GM19351 (cell line): ENCODE results near the gene ARPC1B.
"Not testable (repeated sequence)": the region's sequence is repeated elsewhere in the genome, so short reads cannot be mapped to it uniquely, and the experiment has no call there.

Experiments
- ATAC-seq: cut with Tn5 transposase; IDR thresholded peaks from one replicate; pipeline ENCODE4 v1.9.1; 2021; ENCODE audit warnings: mild to moderate bottlenecking, moderate library complexity; ENCODE audit not compliant: unreplicated experiment

ARPC1B gene

DNA sequence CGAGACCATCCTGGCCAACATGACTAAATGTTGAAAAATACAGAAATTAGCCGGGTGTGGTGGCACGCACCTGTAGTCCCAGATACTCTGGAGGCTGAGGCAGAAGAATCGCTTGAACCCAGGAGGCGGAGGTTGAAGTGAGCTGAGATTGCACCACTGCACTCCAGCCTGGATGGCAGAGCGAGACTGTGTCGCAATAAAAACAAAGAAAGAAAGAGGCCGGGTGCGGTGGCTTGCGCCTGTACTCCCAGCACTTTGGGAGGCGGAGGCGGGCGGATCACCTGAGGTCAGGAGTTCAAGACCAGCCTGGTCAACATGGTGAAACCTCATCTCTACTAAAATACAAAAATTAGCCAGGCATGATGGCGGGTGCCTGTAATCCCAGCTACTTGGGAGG lies 12.7 kb downstream of the ARPC1B start:
- ATAC-seq, result not testable (repeated sequence)

DNA sequence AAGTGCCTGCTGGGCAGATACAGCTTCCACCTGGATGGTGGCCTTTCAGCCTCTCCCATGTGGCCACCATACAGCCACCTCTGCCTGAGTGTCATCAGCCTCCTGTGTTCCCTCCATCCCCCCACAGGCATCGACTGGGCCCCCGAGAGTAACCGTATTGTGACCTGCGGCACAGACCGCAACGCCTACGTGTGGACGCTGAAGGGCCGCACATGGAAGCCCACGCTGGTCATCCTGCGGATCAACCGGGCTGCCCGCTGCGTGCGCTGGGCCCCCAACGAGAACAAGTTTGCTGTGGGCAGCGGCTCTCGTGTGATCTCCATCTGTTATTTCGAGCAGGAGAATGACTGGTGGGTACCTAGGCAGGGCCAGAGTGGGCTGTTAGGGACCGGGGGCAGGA lies 13.4 kb downstream of the ARPC1B start:
- no peak for ATAC-seq

DNA sequence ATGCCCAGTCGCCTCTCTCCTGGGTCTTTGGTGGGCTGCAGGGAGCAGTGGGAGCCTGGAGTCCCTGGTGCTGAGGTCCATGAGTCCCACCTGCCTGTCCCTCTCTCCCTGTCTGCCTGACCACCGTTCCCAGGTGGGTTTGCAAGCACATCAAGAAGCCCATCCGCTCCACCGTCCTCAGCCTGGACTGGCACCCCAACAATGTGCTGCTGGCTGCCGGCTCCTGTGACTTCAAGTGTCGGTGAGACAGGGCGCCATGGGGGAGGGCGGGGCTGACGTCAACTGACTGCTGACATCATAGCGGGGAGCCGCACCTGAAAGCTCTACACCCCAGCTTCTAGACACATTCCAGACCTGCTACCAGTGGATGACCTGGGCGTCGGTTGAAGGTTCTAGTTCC lies 15.2 kb downstream of the ARPC1B start:
- no peak for ATAC-seq

DNA sequence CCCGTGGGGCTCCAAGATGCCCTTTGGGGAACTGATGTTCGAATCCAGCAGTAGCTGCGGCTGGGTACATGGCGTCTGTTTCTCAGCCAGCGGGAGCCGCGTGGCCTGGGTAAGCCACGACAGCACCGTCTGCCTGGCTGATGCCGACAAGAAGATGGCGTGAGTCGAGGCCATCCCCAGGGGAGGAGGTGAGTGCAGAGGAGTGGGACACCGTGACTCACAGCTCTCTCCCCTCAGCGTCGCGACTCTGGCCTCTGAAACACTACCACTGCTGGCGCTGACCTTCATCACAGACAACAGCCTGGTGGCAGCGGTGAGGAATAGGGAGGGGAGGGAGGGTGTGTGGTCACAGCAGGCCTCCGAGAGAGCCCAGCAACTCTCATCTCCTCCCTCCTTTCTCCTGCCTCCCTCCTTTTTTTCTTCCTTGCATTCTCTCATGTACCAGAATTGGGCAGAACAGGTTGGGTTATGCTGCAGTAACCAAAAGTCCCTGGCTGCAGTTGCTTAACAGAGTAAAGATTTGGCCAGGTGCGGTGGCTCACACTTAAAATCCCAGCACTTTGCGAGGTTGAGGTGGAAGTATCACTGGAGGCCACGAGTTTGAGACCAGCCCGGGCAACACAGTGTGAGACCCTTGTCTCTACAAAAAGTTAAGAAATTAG lies 16.5 kb downstream of the ARPC1B start:
- no peak for ATAC-seq

DNA sequence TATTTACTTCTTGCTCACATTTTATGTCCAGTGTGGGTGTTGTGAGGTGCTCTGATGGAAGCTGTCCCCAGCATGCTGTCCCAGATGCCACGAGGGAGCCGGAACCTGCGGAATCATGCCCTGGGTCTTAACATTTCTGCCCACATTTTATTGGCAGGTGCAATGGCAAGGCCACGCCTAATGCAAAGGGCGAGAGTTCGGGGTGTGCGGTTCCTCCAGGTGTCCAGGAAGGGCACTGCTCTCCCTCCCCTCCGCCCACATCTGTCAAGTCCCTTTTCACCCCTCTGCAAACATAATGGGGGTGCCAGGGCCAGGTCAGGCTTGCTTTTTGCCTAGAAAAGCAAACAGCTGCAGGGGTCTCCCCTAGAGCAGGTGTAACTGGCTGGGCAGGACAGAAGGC lies 17.5 kb downstream of the ARPC1B start:
- ATAC-seq, result no peak

DNA sequence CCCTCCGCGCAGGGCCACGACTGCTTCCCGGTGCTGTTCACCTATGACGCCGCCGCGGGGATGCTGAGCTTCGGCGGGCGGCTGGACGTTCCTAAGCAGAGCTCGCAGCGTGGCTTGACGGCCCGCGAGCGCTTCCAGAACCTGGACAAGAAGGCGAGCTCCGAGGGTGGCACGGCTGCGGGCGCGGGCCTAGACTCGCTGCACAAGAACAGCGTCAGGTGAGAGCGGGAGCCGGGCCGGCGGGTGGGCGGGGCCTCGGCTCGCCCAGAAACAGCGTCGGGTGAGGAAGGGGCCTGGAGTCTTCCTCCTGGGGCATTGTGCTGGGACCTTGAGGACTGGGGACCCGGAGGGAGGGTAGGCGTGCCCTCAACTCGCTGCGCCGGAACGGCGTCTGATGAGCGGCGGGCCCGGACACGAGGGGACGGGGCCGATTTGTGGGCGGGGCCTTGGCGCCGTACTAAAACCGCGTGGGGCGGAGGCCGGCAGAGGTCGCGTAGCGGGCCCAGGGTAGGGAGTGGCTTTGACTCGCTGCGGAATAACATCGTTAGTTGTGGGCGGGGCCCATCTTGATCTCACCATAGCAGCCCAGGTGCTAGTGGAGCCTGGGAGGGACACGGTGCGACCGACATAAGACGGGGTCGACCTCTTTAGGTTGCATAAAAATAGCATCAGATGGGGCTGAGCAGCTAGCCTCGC lies 18.3 kb downstream of the ARPC1B start:
- ATAC-seq, result peak; percentile 82

DNA sequence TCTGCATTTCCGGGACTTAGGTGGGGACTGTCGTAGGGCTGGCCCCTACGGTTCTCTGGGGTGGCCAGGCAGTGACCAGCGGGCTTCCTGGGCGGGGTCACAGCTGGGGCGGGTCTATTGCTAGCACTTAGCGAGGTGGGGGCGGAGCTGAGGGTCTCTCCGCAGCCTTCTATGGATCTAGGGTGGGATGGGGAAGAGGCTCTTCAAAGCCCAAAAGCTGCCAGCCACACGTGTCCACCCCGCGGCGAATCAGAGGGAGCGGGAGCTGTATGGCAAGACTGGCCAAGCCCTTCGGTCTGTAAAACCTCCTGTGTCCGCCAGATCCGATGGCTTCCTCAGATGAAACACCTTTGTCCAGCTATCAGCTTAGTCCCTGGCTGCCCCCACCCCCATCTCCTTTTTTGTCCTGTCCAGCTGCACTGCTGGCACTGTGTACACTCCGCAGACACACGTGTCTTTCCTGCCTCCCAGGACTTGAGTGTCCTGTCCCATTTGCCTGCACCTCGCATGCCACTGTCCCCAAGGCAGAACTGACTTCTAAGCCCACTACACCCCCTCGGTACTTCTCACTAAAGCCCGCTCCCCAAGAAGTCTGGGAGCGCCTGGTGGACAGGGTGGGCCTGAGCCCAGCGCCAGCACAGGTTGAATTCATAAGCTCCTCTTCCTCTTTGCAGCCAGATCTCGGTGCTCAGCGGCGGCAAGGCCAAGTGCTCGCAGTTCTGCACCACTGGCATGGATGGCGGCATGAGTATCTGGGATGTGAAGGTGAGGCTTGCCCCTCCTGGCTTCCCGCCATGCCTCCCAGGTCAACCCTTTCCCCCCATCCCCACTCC lies 19.0 kb downstream of the ARPC1B start:
- no peak for ATAC-seq

DNA sequence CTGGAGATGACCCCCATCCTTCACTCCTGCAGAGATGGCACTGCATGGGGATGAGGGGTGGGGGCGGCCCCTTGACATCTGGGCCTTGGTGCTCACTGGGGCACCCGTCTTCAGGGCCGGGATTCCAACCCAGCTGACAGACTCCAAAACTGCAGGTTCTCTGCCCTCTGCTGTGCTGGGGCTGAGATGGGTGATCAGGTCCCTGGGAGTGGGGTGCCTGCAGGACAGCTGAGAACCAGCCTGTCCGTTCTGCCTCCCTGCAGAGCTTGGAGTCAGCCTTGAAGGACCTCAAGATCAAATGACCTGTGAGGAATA lies 19.6 kb downstream of the ARPC1B start:
- ATAC-seq, result no peak

DNA sequence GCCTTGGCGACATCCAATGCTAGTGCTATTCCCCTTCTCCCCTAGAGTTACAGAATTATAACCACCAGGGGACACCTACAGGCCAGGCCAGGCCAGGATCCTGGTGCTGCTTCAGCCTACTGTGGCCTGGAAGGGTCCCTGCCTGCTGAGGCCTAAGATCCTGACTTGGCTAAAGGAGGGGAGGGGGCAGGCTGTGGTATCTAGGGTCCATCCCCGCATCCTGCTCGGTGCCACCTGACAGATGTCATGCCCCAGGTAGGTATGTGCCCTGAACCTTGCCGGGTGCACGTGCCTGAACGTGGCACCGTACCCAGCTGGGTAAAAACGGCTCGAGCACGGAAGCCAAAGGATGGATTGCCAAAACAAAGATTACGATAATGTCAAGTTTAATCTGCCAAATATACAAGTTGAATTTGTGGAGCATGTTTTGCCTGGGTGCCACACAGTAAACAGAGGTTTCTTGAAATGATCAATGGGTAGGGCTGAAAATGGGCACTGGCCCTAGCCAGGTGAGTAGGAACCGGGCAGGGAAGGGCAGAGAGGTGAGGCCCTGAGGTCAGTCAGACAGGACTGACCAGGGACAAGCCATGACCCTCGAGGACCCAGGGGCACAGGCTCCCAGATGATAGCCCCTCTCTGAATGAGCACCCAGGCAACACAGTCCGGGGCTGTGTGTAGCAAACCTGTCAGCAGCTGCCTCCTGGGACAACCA lies 21.2 kb downstream of the ARPC1B start:
- ATAC-seq, result no peak

DNA sequence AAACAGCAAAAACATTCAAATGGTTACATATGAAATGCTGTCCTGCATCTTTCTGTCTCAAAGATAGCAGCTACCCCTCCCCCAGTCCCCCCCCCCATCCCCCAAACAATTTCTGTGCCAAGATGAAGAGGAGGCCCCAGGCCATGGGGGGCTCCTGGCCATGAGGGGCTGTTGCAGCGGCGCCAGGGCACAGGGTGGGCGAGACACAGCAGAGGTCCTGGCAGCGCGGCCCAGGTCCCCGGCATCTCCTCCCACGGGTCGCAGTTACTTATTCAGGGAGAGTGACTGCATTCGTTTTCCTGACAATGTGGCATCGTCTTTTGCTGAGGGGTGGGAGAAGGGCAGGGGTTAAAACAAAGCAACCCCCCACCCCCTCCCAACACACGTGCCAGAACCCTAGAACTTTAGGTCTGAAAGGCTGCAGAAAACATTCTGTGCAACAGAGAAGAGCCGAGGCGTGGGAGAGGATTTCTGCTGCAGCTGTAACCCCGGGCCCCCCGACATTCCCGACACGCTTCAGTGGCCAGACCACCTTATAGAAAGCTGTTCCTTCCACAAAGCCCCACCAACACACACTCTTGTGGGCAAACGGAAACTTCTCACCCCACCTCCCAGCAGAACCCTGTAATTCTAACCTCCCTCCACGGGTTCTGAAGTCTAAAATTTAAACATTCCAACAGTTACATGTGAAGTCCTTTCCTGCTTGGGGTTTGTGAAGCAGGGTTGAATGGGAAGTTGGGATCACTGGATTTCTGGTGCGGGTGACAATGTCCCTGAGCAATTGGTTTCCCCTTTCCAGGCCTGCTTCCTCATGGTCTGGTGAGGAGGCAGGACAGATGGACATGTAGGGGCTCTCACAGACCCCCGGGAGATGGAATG lies 22.1 kb downstream of the ARPC1B start:
- no peak for ATAC-seq

DNA sequence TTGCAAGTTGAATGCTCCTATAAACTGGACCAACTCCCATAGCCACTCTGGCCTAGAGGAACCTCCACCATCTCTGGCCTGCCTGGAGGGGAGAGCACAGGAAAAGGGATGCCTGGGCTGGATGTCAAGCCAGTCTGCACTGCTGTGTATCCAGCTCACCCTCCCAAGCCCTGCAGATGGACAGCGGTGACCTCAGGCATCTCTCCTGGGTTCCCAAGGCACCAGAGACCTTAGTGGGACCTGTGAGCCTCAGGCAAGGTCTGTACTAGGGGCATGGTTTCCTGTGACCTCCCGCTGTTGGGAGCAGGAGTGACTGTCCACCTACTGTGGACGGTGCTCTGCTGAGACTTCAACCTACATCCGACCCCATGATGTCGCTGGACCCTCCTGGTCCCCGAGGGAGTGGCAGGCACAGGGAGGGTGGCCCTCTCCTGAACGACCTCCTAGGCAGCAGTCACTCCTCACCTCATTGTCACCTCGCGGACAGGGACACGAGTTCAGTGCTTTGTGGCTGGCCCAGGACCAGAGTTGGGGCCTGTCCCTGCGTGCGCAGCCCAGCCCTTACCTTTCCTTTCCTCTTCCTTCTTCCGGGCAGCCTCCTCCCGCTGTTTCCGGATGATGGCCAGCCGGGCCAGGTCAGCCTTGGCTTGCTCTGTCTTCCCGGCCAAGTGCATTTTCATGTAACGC lies 22.9 kb downstream of the ARPC1B start:
- ATAC-seq, result no peak

DNA sequence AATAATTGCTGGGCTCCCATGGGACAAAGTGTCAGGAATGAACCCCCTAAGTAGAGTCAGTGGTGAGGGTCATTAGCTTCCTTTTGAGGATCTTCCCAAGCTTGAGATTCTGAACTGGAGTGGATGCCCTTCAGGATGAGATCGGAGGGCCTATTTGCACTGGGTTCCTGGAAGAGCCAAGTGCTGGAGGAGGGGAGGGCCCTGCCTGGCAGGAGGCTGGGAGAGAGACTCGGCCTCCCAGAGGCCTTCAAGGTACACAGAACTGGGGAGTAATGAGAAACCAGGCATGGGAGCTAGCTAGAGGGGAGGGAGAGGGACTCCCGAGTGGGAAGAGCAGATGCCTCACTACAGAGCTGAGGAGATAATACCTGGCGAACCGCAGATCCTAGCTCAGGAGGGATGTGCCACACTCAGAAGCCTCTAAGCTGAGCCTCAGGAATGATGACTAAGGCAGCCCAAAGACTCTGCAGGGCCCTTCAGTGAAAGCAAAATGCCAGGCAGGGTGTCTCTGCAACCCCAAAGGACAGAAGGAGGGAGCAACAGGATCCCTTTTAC lies 24.4 kb downstream of the ARPC1B start:
- no peak for ATAC-seq

DNA sequence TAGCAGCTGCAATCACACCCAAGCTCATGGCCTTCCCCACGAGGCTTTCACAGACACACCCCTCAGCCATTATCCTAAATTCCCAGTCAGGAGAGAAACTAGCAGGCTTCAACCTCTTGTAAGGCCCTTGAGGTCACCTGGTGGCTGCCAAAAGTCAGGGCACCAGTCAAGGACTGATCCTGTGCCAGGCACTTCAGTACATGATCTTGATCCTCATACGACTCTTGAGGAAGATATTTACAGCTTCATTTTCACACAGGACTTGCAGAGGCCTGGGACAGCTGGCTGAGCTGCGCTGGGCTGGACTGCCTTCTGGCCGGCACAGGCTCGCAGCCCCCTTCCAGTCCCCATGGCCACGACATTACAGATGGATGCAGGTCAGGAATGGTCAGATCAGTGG lies 25.1 kb downstream of the ARPC1B start:
- ATAC-seq, result no peak

DNA sequence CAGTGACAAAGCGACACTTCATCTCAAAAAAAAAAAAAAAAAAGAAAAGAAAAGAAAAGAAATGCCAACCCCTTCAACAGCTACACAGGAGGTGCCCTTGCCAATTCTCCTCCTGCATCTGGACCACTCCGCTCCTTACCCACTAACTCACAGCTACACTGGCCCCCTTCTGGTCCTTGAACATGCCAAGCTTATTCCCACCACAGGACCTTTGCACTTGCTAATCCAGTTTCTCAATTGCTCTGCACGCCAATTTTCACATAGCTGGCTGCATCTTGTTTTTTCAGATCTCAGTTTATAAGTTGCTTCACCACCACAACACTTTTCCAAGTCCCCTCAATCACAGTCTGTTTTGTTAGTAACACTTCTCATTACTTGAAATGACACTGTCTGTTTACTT lies 28.3 kb downstream of the ARPC1B start:
- no peak for ATAC-seq

DNA sequence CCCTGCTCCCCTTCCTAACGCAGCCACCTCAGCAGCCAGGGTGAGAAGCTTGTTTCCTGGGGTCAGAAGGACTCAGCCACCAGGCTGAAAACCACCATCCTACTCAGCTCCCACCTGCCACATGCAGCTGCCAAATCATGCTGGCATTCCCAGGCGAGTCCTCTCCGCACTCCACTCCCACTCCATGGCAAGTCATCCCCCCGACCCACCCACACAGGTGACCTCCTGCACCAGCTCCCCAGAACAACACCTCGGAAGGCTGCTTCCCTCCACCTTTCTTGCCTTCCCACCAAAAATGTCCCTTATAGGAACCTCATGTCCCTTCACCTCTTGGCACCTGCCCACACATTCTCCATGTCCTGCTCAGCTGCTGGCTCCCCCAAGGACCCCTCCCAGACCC lies 29.2 kb downstream of the ARPC1B start:
- no peak for ATAC-seq

DNA sequence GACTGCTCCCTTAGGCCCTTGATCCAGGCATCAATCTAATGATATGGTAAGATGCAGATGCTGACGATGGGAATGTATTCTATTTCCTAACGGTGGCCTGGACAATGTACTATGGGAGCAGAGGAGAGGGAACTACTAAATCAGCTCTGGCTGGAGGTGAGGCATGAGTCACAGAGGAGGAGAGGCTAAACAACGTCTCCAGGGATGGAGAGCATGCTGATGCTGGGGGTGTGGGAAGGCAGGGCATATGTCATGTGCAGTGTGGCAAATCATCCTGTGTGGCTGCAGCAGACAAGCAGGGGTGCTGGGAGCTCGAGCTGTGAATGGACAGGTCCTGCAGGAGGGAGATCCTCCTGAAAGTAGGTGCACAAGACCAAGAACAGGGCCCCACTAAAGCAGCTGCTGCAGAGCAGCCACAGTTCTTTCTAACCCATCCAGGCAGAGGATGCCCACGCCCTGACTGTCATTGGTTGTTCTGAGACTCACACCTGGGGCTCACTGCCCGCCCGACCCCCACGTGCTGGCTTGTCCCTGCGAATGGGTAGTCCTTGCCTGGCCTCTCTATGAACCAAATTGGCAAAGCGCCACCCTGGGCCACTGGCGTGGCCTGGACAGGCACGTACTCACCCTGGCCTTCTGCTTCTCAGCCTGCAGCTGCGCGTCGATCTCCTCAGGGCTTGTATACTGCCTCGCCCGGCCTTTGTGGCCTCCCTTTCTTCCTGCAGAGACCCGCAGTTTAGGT lies 29.9 kb downstream of the ARPC1B start:
- ATAC-seq, result no peak

DNA sequence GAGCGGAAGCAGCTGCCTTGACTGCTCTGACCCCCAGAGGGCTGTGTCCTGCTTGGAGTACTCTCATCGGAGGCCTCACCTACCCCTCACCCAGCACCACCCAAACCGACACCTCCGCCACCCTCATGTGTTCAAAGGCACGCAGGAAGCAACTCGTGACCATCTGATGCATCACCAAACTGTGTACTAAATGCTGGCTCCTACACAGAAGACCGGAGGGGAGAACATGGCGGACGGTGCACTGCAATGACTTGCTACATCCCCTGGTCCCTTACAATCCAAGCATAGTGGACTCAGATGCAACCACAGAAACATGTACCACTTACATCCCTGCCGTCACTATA lies 30.4 kb downstream of the ARPC1B start:
- ATAC-seq, result no peak

DNA sequence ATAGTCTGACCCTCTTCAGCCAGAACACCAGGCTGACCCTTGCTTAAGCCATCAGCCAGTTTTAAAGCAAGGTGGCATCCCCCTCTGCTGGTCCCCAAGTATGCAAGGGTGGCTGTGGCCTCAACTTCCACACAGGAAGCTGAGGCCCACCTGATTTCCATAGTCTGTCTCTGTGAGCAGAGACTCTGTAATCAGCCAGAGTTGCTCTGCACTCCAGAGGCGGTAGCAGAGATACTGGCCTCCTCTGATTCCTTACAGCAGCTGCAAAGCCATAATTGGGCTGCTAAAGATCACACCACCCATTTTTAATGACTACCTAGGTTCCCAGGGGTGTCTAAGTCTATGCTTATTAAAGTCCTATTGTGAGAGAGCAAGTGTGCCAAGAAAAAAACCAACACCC lies 32.0 kb downstream of the ARPC1B start:
- ATAC-seq, result no peak

DNA sequence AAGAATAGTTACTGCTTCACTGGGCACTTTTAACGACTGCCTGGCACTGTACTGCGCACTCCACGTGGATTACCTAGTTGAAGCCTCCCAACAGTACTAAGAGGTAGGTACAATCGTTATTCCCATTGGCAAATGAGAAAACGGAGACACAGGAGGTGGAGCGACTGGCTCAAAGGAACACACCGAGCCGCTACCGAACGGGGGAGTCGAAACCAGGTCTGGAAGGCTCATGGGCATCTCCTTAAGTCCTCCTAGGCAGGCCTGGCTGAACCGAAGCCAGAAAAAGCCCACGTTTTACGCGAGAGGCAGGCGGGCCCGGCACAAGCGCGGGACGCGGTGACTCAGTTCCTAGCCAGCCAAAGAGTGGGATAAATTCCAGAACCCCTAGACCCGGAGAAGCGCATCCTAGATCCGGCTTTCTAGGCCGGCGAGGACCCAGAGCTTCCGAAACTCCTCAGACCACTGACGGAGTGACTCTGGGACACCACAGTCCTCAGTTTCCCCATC lies 33.4 kb downstream of the ARPC1B start:
- no peak for ATAC-seq
